ENCODE measurements around the gene CRHR1.

DNA sequence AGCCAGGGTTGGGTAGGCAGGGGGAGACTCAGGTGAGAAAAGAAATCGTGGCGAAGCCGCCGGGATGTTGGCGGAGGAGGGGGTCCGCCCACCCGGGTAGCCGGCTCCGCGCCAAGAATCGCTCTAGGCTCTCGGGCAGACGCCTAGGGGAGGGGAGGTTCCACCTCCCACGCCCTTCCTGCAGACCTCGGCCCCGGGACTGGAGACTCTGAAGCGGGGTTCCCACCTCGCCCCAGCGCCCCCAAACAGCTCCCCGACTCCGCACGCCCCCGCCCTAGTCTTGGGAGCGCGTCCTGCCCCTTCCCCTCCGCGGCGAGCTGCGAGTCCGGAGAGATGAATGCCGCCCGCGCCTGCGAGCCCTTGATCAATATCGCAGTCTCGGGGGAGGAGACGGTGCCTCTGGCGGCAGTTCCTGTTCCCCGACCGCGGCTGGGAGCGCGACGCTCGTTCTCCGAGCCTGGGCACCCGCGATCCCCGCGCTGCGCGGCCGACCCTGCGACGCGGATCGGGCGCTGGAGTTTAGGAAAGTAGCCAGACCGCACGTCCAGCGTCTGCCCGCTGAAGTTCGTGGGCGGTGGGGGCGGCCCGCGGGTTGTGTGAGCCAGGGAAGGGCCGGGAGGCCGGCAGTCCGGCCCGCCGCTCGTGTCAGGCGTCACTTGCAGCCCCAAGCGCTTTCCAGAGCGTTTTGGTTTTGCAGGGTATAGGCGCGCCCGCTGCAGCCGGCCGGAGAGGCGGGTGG, 790 bp downstream of the CRHR1 start:
- TF ChIP-seq, protein P1, sequence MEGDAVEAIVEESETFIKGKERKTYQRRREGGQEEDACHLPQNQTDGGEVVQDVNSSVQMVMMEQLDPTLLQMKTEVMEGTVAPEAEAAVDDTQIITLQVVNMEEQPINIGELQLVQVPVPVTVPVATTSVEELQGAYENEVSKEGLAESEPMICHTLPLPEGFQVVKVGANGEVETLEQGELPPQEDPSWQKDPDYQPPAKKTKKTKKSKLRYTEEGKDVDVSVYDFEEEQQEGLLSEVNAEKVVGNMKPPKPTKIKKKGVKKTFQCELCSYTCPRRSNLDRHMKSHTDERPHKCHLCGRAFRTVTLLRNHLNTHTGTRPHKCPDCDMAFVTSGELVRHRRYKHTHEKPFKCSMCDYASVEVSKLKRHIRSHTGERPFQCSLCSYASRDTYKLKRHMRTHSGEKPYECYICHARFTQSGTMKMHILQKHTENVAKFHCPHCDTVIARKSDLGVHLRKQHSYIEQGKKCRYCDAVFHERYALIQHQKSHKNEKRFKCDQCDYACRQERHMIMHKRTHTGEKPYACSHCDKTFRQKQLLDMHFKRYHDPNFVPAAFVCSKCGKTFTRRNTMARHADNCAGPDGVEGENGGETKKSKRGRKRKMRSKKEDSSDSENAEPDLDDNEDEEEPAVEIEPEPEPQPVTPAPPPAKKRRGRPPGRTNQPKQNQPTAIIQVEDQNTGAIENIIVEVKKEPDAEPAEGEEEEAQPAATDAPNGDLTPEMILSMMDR (IDR thresholded peaks at IDR 0.05; ENCODE audit: insufficient read depth, low read length, poor library complexity, severe bottlenecking), result no peak
- TF ChIP-seq EZH2phosphoT487 (conservative IDR thresholded peaks at IDR 0.05; ENCODE audit: low read length), result no peak
